Small intestine (tissue), 7 donors: Measurements from ENCODE around the gene ZNF561. TPM values are rescaled to one million over a fixed set of nuclear protein-coding genes. Genes with fewer than 3 reads are reported as not detected.

Source experiments
- DNase-seq, 2 donors: peaks; one replicate each; pipeline versions ENCODE4 v3.0.0 to v3.0.0-alpha.2; 2013
- FAIRE-seq: peaks from 2 replicates; lab custom pipeline; 2012; peaks lifted over from hg19 to GRCh38; lab: Jason Lieb, UNC
- H3K27ac ChIP-seq, 3 donors: one replicate each; pipeline ENCODE4 v1.5.1; 2013; ENCODE audit warnings: low read length in 2 of 3, mild to moderate bottlenecking in 2 of 3, control low read depth in 1 of 3, inconsistent platforms in 1 of 3, low read depth in 1 of 3, moderate library complexity in 1 of 3
- H3K27me3 ChIP-seq, 3 donors: one replicate each; pipeline ENCODE4 v1.6.1; 2013; ENCODE audit warnings: low read length in 3 of 3, inconsistent platforms in 1 of 3; ENCODE audit not compliant: control insufficient read depth in 3 of 3, insufficient read depth in 3 of 3
- H3K36me3 ChIP-seq, 3 donors: one replicate each; pipeline ENCODE4 v1.6.1; 2013; ENCODE audit warnings: low read length in 3 of 3, inconsistent platforms in 1 of 3, low read depth in 1 of 3, mild to moderate bottlenecking in 1 of 3, moderate library complexity in 1 of 3; ENCODE audit not compliant: control insufficient read depth in 3 of 3, insufficient read depth in 2 of 3
- H3K4me1 ChIP-seq, 3 donors: one replicate each; pipeline ENCODE4 v1.6.1; 2013; ENCODE audit warnings: low read length in 2 of 3, inconsistent platforms in 1 of 3, low read depth in 1 of 3, mild to moderate bottlenecking in 1 of 3, moderate library complexity in 1 of 3; ENCODE audit not compliant: control insufficient read depth in 3 of 3, insufficient read depth in 2 of 3
- H3K4me3 ChIP-seq, 3 donors: one replicate each; pipeline ENCODE4 v1.5.1; 2013; ENCODE audit warnings: low read length in 3 of 3, control low read depth in 1 of 3, inconsistent platforms in 1 of 3, low read depth in 1 of 3, mild to moderate bottlenecking in 1 of 3, moderate library complexity in 1 of 3
- H3K9me3 ChIP-seq, 2 donors: one replicate each; pipeline ENCODE4 v1.6.1; 2013; ENCODE audit warnings: low read depth in 1 of 2, low read length in 1 of 2; ENCODE audit not compliant: control insufficient read depth in 2 of 2, insufficient read depth in 1 of 2
- WGBS, 3 donors: extraction: QIAGEN DNeasy Blood & Tissue Kit; methylation state at CpG; one replicate each; pipeline ENCODE4 v1.1.7; 2013; 5-methylcytosine and 5-hydroxymethylcytosine counted together
- polyA plus RNA-seq, 4 donors: library from polyadenylated mRNA; stranded (reverse) in 3 of 4; unstranded in 1 of 4; fragments of 200-250 nt in 3 of 4; fragments of 120-200 nt in 1 of 4; gene quantifications; one replicate each; pipeline versions ENCODE4 v1.2.1 to v1.2.3, GENCODE V29; 2013
- donor health status: healthy with polysubstance abuse.
- donor health status: control.
- donor health status: control.
- donor health status: Bipolar disorder and iron deficiency.
- donor health status: healthy.

Gene ZNF561
- polyA plus RNA-seq, 4 donors = 18.6 to 37.7 (median 22.2) TPM

- H3K27ac ChIP-seq = no peak overlapping the region
- H3K4me3 ChIP-seq = no peak overlapping the region
- no peaks in the 10 kb centered on the region for H3K27me3 ChIP-seq
- 91 to 94% (median 93%) methylated on average over 1 of the region's 1 CpG for WGBS, 3 donors
- peaks cover 2 to 37% of the 10 kb centered on the region in 2 donors for H3K9me3 ChIP-seq
- DNase-seq (no peak), FAIRE-seq (no peak)
- no peaks in the 10 kb centered on the region for H3K4me1 ChIP-seq
- peaks cover 2 to 22% (median 10%) of the 10 kb centered on the region in 3 donors for H3K36me3 ChIP-seq
These were observed 24.4 kb upstream of the ZNF561 start for GRCh38 chr19:9645472-9645871.

GRCh38 chr19:9644472-9644871, 23.4 kb upstream of the ZNF561 start:
- no peak overlapping the region for H3K27ac ChIP-seq
- peaks cover 2 to 19% (median 5%) of the 10 kb centered on the region in 3 donors for H3K36me3 ChIP-seq
- no peaks in the 10 kb centered on the region for H3K4me1 ChIP-seq
- H3K9me3 ChIP-seq = peaks cover 0 to 34% of the 10 kb centered on the region in 2 donors
- FAIRE-seq = no peak
- no peak overlapping the region for H3K4me3 ChIP-seq
- WGBS, 3 donors = 90 to 93% (median 93%) methylated on average over 4 of the region's 4 CpGs
- no peaks in the 10 kb centered on the region for H3K27me3 ChIP-seq
- DNase-seq = no peak

DNA sequence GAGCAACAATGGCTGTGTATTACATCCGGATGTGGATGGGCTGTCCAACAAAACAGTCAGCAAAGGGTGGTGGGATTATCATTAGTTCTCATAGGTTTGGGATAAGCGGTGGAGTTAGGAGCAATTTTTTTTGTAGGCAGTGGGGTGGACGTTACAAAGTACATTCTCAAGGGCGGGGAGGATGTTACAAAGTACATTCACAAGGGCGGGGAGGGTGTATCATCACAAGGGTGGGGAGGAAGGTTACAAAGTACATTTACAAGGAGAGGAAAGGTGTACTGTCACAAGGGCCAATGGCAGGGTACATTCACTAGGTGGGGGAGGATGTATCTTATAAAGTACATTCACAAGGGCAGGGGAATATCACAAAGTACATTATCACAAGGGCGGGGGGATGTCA, 20.8 kb upstream of the ZNF561 start:
- peaks cover 0 to 16% of the 10 kb centered on the region in 2 donors for H3K9me3 ChIP-seq
- 88 to 94% (median 92%) methylated on average over 6 of the region's 6 CpGs for WGBS, 3 donors
- H3K4me3 ChIP-seq = no peak overlapping the region
- no peak for FAIRE-seq
- H3K27ac ChIP-seq = no peak overlapping the region
- no peaks in the 10 kb centered on the region for H3K27me3 ChIP-seq
- no peaks in the 10 kb centered on the region for H3K4me1 ChIP-seq
- DNase-seq = peak in 1 of 2 donors; percentile 8
- peaks cover 0 to 6% (median 3%) of the 10 kb centered on the region in 3 donors for H3K36me3 ChIP-seq

DNA sequence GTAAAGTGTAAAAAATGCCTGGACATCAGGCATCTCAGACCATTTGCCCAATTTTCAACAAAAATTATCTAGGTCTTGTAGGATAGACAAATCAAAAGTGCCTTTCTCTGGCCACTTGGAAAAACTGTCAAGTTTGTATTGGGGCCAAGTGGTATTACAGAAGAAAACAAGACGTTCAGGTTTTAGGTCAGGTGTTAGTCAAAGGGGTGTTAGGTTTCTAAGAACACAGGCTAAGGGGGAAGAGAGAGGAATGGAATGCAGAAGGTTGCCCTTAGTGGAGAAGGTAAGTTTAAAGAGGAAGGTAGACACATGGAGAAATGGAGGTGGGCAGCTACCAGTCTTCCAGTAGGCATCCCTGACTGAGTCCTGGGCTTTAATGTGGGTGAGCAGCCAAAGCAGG, 19.9 kb upstream of the ZNF561 start:
- WGBS, 3 donors = 76 to 91% (median 79%) methylated on average over 1 of the region's 1 CpG
- Histone ChIP-seq H3K36me3 (peaks cover 0 to 5% (median 3%) of the 10 kb centered on the region in 3 donors), H3K27me3 (no peaks in the 10 kb centered on the region), H3K4me3 (no peak overlapping the region), H3K9me3 (peaks cover 0 to 18% of the 10 kb centered on the region in 2 donors), H3K27ac (no peak overlapping the region), H3K4me1 (no peaks in the 10 kb centered on the region)
- no peak for FAIRE-seq
- no peak for DNase-seq

GRCh38 chr19:9636018-9636417, 15.0 kb upstream of the ZNF561 start:
- no peak overlapping the region for H3K4me3 ChIP-seq
- 96 to 98% (median 97%) methylated on average over 5 of the region's 5 CpGs for WGBS, 3 donors
- H3K27ac ChIP-seq = no peak overlapping the region
- no peaks in the 10 kb centered on the region for H3K4me1 ChIP-seq
- no peaks in the 10 kb centered on the region for H3K27me3 ChIP-seq
- no peak for FAIRE-seq
- DNase-seq = no peak
- peaks cover 0 to 10% (median 0%) of the 10 kb centered on the region in 3 donors for H3K36me3 ChIP-seq
- peaks cover 0 to 4% of the 10 kb centered on the region in 2 donors for H3K9me3 ChIP-seq

GRCh38 chr19:9627856-9628255, 6.8 kb upstream of the ZNF561 start:
- 85 to 87% (median 87%) methylated on average over 2 of the region's 2 CpGs for WGBS, 3 donors
- FAIRE-seq = no peak
- no peaks in the 10 kb centered on the region for H3K9me3 ChIP-seq
- DNase-seq = no peak
- no peak overlapping the region for H3K4me3 ChIP-seq
- no peak overlapping the region for H3K27ac ChIP-seq
- H3K4me1 ChIP-seq = no peaks in the 10 kb centered on the region
- H3K27me3 ChIP-seq = no peaks in the 10 kb centered on the region
- peaks cover 0 to 3% (median 0%) of the 10 kb centered on the region in 3 donors for H3K36me3 ChIP-seq

GRCh38 chr19:9622531-9622930, 1.5 kb upstream of the ZNF561 start:
- 78 to 82% (median 79%) methylated on average over 2 of the region's 2 CpGs for WGBS, 3 donors
- Histone ChIP-seq H3K4me1 (peaks cover 0 to 6% (median 0%) of the 10 kb centered on the region in 3 donors), H3K36me3 (peaks cover 6 to 17% (median 10%) of the 10 kb centered on the region in 3 donors), H3K27me3 (no peaks in the 10 kb centered on the region), H3K9me3 (no peaks in the 10 kb centered on the region), H3K4me3 (no peak overlapping the region), H3K27ac (peak overlapping the region in 1 of 3 donors; percentile 16)
- FAIRE-seq (no peak), DNase-seq (no peak)

DNA sequence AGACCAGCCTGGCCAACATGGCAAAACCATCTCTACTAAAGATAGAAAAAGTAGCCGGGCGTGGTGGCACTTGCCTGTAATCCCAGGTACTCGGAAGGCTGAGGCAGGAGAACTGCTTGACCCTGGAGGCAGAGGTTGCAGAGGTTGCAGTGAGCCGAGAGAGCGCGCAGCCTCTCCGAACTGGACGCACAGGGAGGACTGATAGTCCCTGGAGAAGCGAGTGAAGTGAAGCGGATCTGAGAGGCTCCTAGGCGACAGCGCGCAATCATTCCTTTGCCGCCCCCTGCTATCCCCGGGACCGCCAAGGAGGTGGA, 233 bp downstream of the ZNF561 start:
- no peak for FAIRE-seq
- WGBS, 3 donors = 0 to 1% (median 1%) methylated on average over 16 of the region's 16 CpGs
- Histone ChIP-seq H3K4me3 (peak overlapping the region; percentile 72 to 89 (median 78)), H3K4me1 (peaks cover 0 to 6% (median 0%) of the 10 kb centered on the region in 3 donors), H3K27me3 (no peaks in the 10 kb centered on the region), H3K27ac (peak overlapping the region; percentile 71 to 94 (median 91)), H3K9me3 (no peaks in the 10 kb centered on the region), H3K36me3 (peaks cover 7 to 25% (median 16%) of the 10 kb centered on the region in 3 donors)
- no peak for DNase-seq

GRCh38 chr19:9615844-9616243, 5.2 kb downstream of the ZNF561 start:
- H3K27ac ChIP-seq = no peak overlapping the region
- no peak for FAIRE-seq
- H3K9me3 ChIP-seq = peaks cover 2 to 31% of the 10 kb centered on the region in 2 donors
- DNase-seq = no peak
- no peaks in the 10 kb centered on the region for H3K27me3 ChIP-seq
- H3K4me1 ChIP-seq = peaks cover 0 to 6% (median 0%) of the 10 kb centered on the region in 3 donors
- no peak overlapping the region for H3K4me3 ChIP-seq
- peaks cover 35 to 62% (median 48%) of the 10 kb centered on the region in 3 donors for H3K36me3 ChIP-seq
